ENCODE results near the gene RAX2.

Gene RAX2

DNA sequence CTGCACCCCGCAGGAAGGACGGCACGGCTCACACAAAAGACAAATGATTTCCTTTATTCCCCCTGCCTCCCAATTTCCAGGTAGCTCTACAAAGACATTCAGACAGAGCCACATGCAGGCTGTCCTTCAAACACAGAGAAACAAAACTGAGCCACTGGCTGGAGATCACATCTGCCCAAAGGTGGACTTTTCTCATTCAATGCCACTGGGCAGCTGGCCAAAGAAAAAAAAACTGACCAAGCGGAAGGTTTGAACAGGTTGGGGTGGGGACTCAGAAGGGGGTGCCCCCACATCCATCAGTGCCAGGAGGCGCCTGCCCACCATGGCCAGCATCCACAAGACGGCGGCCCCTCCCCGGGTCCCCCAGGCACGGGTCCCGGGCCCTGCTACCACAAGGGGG, 32.0 kb upstream of the RAX2 start:
- no peak for DNase-seq (ENCODE audit: low read depth)
- TF ChIP-seq, protein P1, sequence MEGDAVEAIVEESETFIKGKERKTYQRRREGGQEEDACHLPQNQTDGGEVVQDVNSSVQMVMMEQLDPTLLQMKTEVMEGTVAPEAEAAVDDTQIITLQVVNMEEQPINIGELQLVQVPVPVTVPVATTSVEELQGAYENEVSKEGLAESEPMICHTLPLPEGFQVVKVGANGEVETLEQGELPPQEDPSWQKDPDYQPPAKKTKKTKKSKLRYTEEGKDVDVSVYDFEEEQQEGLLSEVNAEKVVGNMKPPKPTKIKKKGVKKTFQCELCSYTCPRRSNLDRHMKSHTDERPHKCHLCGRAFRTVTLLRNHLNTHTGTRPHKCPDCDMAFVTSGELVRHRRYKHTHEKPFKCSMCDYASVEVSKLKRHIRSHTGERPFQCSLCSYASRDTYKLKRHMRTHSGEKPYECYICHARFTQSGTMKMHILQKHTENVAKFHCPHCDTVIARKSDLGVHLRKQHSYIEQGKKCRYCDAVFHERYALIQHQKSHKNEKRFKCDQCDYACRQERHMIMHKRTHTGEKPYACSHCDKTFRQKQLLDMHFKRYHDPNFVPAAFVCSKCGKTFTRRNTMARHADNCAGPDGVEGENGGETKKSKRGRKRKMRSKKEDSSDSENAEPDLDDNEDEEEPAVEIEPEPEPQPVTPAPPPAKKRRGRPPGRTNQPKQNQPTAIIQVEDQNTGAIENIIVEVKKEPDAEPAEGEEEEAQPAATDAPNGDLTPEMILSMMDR (IDR thresholded peaks at IDR 0.05; ENCODE audit: low read depth, low read length) = no peak
- no peak for TF ChIP-seq POLR2A (IDR thresholded peaks at IDR 0.05; ENCODE audit: extremely low read depth, insufficient read length)
- no peak for TF ChIP-seq MYC (IDR thresholded peaks at IDR 0.05; ENCODE audit: low read depth, low read length)
- TF ChIP-seq, protein P2, sequence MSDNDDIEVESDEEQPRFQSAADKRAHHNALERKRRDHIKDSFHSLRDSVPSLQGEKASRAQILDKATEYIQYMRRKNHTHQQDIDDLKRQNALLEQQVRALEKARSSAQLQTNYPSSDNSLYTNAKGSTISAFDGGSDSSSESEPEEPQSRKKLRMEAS (IDR thresholded peaks at IDR 0.05; ENCODE audit: low read depth, low read length) = no peak
- no peak overlapping the region for H3K4me3 ChIP-seq (ENCODE audit: low read depth, low read length)

DNA sequence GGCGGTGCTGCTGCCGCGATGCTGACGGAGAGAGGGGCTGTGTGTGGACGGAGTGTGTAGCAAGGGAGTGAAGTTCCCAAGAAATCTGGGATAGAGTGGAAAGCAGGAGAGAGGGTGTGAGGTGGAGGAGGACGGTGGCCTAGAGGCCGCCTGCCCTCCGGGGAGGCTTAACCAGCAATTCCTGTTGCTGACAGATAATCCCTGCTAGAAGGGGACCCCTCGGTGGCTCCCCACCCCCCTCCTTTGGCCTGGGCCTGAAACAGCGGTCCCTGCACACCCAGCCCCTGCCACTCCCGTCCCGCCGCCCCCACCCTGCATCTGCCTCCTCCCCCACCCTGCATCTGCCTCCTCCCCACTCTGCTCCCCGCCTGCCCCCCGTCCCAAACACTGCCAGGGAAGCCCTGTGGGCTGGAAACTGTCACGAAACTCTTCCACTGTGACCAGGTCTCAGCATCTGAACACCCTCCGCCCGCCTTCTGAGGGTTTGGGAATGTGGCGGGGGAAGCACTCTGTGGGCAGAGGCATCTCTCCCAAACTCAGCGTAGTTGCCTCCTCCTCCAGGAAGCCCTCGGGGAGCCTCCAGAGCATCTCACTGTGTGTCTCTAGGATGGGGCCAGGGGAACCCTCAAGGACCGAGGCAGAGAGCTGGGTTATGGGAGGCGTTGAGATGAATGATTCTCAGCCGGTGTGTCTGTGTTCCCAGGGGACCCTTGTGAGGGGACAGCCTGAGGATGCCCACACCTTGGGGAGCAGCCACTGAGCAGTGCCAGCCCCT, 31.3 kb upstream of the RAX2 start:
- no peak for DNase-seq (ENCODE audit: low read depth)
- TF ChIP-seq POLR2A (IDR thresholded peaks at IDR 0.05; ENCODE audit: extremely low read depth, insufficient read length) (no peak), MYC (IDR thresholded peaks at IDR 0.05; ENCODE audit: low read depth, low read length) (no peak)
- TF ChIP-seq, protein P1 (IDR thresholded peaks at IDR 0.05; ENCODE audit: low read depth, low read length) = no peak
- TF ChIP-seq, protein P2 (IDR thresholded peaks at IDR 0.05; ENCODE audit: low read depth, low read length) = no peak
- H3K4me3 ChIP-seq (ENCODE audit: low read depth, low read length) = no peak overlapping the region

DNA sequence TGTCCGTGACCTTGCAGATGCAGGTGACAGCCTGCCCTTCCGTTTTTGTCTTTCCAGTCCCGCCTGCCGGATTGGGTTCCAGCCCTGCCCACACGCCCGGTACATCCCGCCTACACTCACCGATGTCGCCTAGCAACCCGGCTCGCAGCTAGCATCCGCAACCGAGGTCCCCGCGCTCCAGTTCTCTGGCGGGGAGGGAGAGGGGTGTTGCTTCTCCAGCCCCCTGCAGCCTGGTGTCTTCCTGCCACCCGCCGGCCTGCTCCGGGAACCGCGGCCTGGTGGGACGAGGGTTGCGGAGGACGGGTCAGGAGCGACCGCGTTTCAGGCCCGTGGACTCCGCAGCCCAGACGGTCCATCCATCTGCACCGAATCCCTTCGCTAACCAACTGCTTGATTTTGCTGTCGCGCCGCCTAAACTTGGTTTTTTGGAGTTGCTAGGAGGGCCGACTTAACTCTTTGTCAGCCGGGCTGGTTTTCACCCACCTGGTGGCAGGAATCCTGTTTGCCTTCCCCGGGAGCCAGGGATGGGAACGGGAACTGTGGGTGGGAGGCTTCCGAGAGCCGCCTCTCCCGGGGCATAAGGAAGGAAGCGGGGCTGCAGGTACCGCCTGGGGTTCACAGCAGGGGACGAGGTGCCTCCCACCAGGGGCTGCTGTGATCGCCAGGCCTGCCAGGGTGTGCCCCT, 29.5 kb upstream of the RAX2 start:
- no peak for TF ChIP-seq MYC (IDR thresholded peaks at IDR 0.05; ENCODE audit: low read depth, low read length)
- TF ChIP-seq, protein P1 (IDR thresholded peaks at IDR 0.05; ENCODE audit: low read depth, low read length) = no peak
- no peak for TF ChIP-seq POLR2A (IDR thresholded peaks at IDR 0.05; ENCODE audit: extremely low read depth, insufficient read length)
- TF ChIP-seq, protein P2 (IDR thresholded peaks at IDR 0.05; ENCODE audit: low read depth, low read length) = no peak
- H3K4me3 ChIP-seq (ENCODE audit: low read depth, low read length) = no peak overlapping the region
- no peak for DNase-seq (ENCODE audit: low read depth)

DNA sequence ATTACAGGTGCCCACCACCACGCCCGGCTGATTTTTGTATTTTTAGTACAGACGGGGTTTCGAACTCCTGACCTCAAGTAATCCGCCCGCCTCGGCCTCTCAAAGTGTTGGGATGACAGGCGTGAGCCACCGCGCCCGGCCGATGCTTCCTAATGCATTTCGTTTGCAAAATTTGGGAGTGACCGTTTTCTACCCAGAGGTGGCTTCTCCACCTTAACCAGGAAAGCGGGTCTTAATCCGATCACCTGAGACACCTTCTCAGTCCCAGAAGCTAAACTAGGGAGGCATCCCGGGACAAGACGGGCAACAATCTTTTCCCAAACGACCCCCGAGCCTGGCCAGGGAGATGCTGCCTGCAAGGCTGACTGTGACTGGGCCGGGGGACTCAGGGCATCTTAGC, 29.0 kb upstream of the RAX2 start:
- no peak overlapping the region for H3K4me3 ChIP-seq (ENCODE audit: low read depth, low read length)
- DNase-seq (ENCODE audit: low read depth) = no peak
- TF ChIP-seq POLR2A (IDR thresholded peaks at IDR 0.05; ENCODE audit: extremely low read depth, insufficient read length) (no peak), MYC (IDR thresholded peaks at IDR 0.05; ENCODE audit: low read depth, low read length) (no peak)
- TF ChIP-seq, protein P1 (IDR thresholded peaks at IDR 0.05; ENCODE audit: low read depth, low read length) = no peak
- TF ChIP-seq, protein P2 (IDR thresholded peaks at IDR 0.05; ENCODE audit: low read depth, low read length) = no peak

DNA sequence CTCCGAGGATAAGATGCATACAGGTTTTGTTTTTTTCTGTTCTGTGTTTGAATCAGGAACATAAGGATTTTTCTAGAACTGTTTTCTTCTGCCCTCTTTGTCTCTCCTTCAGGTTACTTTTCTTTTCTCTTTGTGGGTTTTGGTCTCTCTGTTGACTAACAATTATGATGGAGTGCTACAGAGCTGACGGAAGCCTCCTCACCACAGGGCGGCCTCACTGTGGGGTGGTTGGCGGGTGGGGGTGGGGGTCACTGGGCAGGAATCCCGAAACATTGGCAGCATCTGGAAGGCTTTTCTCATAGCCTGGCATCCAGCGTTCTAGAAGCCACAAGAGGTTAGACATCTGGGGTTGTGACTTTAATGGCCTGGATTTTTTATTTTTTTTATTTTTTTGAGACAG, 26.1 kb upstream of the RAX2 start:
- no peak overlapping the region for H3K4me3 ChIP-seq (ENCODE audit: low read depth, low read length)
- TF ChIP-seq, protein P1 (IDR thresholded peaks at IDR 0.05; ENCODE audit: low read depth, low read length) = no peak
- TF ChIP-seq, protein P2 (IDR thresholded peaks at IDR 0.05; ENCODE audit: low read depth, low read length) = no peak
- no peak for TF ChIP-seq MYC (IDR thresholded peaks at IDR 0.05; ENCODE audit: low read depth, low read length)
- no peak for TF ChIP-seq POLR2A (IDR thresholded peaks at IDR 0.05; ENCODE audit: extremely low read depth, insufficient read length)
- no peak for DNase-seq (ENCODE audit: low read depth)

All from NB4 (cell line).